Hematopoietic multipotent progenitor cell treated with erythropoietin and hydrocortisone succinate and interleukin-3 and kit ligand, for 15 days (in vitro differentiated cells): ENCODE measurements around the gene CPXM2.

Source experiments
- DNase-seq: peaks from one replicate; pipeline ENCODE4 v3.0.0-alpha.2; 2015; ENCODE audit warnings: low spot score

Gene CPXM2

DNA sequence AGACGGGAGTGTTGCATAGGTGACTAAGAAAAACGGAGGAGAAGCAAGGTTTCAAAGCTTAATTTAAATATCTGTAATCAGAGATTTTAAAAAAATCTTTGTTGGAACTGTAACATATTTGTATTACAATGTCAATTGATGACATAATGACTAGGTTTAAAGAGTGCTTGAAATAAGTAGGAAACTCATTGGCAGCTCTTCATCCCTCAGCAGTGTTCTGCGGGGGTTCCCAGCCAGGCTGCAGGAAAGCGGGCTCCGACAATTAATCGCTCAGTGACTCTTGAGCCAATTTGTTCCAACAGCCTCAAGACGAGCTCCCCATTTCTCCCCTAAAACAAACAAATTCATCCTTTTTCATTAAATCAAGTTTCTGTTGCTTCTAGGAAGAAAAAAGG, 22.6 kb downstream of the CPXM2 start:
- DNase-seq = no peak

DNA sequence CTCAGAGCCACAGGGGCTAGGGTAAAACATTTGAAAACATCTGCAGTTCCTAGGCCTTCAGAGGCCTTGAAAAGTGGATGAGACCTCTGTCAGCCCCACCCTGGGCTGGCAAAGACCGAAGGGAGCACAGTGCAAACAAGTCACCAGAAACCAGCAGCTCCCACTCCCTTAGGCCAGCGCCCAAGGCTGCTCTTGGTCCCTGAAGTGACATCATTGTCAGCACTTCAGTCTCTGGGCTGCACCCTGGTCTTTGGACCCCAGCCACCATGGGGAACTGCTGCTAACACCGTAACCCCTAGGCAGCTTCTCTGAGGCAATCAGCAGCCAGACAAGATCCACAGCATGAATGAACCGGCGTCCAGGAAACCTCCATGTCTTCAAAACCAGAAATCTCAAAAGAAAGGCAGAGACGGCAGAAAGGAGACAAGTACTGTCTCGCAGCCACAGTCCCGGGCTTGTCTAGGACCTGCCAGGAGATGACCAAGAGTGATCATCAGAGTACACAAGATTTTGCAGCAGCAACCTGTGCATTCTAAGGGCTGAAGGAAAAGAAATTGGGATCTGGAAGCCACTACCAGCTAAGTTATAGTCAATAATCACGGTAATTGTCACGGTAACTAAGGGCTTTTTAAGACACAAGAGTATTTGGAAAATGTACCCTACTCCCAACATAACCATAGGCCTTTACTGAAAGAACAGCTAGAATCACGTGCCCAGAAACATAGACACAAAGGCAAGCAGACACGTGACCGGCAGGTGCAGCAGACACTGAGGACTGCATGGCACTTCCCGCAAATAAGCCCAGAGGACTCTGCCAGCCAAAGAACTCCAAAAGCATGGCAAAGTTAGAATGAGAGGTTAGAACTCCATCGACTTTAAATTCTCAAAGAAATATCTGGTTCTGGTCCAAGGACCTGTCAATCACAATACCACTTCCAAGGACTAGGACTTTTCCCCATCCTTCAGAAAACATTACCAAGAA, 23.3 kb downstream of the CPXM2 start:
- DNase-seq = no peak

DNA sequence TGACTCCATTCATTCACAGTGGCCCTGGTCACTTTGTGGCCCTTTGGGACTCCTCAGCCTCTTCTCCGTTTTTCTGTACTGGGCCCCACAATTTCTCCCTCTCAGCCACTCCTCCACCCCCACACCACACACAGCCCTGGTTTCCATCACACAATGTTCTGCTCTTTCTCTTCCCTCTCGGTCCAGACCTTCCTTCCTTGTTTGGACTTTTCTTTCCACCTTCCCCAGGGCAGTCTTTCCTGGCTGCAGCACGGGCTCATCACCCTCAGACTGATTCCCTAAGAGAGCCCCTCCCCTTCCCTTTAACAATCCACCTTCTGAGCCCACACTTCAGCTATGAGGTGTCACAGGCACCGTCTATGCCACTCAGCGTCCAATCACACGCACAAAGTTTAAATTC, 25.7 kb downstream of the CPXM2 start:
- DNase-seq = no peak

DNA sequence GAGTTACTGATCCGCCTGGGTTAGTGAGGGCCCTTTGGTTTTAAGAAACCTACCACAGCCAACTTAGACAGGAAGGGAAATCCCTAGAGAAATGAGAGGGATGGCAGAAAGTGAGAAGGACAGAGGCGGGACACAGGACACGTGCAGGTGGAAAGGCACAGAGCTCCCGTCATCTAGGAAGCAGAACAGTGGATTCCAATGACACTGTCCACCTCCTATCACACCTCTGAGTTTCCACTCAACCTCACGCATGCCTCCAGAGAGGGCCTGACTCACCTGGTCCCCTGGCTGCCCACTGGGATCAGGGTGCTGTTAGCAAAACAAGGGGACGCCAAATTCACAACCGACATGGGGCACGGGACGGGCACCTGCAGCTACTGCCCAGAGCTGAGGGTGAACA, 26.3 kb downstream of the CPXM2 start:
- DNase-seq = no peak

DNA sequence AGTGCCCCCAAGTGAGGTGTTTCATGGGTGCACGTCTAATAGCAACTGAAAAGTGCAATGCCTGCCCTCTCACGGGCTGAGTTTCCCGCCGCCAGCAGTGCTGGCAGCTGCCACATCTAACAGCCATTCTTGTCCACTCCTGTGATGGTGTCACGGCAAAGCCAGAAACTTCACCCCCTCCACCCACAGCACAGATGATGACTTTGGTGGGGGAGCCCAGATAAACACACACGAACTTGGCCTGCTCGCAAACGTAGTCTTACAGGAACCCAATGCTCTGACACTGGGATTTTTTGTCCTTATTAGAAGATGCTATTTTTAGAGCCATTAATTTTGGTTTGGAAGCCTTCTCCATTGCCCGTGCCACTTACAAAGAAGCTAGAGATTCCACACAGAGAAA, 26.7 kb downstream of the CPXM2 start:
- no peak for DNase-seq

DNA sequence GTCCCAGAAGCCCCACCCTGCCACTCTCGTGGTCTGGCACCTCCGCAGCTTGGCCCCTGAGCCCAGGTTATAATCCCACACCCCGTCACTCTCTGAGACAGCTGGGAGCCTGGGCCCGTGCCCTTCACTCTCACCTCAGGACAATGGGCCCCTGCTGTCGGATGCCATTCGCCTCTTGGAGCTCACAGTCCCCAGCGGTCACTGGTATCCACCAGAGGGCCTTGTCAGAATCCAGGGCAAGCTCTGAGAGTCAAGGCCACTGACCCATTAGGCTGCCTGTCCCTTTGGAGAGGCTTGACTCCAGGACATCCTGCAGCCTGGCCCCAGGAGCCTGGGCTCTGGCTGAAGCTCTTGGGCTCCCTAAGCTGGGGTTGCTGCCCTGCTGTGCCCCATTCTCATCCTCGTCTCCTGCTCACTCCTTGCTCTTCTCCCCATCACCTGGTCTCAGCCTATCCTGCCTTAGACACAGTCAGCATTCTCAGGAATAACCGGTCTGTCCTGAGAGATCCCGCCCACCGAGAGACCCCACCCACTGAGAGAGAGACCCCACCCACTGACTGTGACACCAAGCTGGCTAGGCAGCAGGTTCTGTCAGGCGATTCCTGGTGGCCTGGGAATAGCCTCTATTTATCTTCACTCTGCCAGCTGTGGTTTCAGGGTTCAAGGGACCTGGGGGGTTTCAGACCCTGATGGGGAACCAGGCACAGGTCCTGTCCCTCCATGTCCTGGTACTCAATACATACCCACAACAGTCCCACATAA, 27.7 kb downstream of the CPXM2 start:
- DNase-seq = no peak

DNA sequence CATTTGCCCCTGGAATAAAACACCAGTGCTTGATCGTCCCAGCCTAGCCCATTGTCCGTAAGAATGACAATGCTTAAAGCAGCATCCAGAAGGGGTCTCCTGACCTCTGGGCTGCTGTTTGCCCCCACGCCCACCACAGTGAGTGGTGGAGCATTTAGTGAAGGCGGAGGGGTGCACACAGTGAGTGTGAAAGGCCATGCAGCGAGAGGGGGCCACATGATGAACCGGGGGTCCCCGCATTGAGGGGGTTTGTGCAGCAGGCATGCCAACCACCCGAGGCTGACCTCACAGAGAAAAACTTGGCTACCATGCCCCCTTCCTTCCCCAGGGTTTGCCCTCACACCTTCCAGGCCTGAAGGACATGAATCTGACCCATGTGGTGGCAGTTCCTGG, 28.4 kb downstream of the CPXM2 start:
- no peak for DNase-seq

DNA sequence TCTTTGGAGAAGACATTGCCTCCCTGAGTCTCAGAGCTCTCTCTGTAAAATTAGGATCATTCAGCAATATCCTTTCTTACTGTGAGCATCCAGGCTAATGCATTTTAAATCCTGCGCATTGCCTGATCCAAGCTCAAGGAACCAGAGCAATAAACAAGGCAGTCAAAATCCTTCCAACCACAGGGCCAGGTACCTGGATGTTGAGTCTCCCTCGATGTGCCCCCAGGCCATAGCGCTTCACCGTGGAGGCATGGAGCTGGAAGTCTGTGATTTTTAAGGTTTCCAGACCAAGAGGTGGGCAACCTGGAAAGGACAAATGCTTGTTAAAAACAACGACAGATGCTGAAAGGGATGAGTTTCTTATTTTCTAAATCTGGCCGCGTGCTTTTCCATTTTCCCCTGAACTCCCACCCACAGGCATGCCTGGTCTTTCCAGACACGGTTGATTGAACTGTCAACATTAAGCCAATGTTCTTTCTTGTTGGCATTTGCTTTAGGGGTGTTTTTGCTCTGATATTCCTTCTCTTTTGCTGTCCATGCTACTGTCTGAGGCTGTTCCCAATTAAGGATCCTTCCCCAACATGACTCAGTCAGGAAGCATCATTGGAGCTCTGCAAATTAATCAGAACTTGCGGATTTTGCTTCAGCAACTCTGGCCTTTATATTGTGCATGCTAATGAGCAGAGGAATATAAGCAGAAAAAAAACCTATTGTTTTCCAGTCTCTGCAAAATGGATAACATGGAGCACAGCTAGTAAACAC, 29.0 kb downstream of the CPXM2 start:
- no peak for DNase-seq

DNA sequence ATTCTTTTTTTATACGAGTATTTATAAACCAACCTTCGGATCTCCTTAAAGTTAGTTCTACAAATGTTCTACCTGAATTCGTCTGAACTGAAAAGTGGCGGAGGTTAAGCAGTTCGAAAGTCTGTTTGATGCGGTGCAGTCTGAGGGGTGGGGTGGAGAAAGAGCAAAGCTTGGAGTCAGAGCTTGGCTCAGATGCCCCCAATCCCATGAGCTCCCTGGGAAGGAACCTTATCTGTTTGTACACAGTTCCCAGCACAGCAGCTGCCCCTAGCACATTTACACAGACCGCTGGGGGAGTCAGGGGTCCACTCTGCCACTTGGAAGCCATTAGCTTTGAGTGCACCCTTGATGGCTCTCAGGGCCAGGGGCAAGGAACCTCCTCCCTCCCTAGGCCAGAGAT, 30.8 kb downstream of the CPXM2 start:
- no peak for DNase-seq

DNA sequence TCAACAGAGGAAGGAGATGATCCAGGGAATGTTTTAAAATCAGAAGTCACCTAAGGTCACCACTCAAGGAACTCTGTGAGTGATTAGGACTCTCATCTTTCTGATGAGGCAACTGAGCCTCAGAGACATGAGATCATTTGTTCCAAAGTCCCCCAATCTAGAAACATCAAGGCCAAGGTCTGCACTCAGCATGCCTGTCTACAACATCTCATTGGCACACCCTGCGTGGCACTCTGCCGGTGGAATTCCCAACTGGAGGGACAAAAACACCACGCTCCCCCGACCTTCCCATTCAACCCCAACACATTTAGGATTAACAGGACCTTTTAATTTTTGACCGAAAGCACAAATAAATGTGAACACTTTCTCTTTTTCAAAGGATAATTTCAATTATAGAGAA, 31.4 kb downstream of the CPXM2 start:
- no peak for DNase-seq

DNA sequence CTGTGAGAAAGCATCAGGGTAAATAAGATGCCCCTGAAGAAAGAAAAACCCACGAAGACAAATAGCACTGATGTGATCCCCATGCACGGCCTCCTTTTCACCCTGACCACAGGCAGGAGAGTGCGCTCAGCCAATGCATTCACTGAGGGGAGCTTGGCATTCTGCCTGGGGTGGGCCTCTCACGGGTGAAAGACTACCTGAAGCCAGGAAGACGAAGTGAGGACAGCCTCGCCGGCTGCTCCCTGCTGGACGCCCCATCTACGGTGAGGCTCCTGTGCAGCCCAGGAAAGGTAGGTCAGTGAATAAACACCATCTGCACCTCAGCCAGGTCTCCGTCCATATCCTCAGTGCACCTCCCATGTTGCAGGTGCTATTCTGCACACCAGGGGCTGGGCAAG, 32.0 kb downstream of the CPXM2 start:
- no peak for DNase-seq

DNA sequence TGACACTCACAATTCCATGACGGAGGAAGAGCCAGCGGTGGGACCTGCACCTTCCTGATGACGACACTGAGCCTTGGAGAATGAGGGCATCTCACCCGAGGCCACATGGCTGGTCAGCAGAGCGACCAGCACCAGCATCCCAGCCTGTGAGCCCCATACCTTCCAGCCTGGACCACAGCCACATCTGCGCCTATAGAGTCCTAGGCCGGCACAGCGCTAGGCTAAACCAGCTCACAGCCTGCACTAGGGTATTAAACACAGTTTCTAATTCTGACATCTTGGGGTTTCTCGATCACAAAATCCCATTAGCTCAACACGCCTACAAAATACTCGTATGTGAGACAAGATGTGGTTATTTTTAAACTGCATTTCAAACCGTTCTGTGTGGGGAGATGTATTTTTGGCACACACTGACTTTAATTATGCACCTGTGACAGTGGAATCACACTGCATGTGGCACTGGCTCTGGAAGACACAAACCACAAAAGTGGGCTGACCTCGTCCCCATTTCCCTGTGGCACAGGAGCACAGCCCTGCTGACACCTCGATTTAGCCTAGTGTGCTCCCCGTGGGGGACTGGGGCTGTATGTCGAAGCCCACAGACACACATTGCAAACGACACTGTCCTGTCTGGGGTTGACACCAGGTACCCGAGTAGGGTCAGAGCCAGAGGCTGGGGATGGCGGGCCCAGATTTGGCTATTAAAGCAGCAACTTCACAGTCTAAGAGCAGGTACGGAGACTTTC, 32.5 kb downstream of the CPXM2 start:
- DNase-seq = no peak

DNA sequence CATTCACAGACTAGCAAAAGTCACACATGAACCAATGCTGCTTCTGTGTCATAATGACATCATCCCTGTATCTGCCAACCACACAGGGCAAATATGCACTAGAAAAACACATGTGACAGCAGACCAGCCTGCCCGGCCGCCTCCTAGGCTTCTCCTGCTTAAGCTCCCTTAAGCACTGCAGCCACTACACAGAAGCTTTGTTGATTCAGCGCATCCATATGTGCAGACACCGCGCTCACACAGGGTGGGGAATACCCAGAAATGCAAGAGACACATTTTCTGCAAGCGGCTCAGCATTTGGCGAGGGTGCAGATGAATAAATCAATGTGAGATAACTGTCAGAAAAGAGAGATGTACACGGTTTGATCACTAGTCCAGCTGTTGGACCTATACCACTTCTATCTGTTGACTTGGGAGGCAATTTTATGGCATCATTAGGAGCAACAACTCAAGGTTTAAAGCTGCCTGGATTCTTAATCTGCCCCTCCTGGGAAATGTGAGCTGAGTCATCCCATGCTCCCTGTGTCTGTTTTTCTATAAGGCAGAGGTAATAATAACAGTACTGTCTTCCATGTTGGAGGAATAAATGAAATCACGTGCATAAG, 33.4 kb downstream of the CPXM2 start:
- DNase-seq = no peak

DNA sequence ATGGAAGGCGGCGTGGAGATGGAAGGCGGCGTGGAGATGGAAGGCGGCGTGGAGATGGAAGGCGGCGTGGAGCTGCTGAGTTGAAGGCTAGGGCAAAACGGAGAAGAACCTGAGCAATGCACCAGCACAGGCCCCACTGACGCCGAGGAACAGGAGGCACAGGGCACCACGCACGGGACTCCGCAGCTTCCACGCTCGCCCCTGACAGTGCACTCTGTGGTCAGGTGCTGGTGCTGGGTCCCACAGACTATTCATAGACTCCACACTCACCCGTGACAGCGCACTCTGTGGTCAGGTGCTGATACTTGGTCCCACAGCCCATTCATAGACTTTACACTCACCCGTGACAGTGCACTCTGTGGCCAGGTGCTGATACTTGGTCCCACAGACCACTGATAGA, 34.0 kb downstream of the CPXM2 start:
- no peak for DNase-seq

DNA sequence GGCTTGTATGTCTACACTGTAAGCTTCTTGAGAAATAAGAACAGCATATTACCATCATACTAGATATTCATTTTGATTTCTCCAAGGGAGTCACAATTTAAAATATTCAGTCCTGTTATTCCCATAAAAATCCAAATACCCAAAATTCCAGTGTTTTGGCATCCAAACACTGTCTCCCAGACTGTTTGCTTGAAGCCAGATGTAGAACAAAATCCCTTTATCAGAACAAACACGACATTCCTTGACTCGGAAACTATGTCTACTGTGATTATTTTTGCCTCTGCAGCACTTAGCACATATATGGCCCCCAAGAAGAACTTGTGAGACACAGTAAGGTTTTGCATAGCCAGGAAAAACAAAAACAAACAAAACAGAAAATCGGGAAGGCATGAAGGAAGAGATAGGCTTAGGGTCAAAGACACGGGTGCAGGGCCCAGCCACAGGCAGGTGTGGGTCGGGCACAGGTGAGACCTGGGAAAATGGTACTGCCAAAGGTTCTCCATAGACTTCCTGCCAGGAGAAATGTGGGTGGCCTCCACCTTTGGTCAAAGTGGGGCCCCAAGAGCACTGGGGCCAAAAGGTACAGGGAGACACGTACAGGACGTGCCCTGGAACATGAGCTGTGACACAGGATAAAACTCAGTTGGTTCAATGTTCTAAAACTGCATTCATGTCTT, 36.5 kb downstream of the CPXM2 start:
- DNase-seq = no peak

DNA sequence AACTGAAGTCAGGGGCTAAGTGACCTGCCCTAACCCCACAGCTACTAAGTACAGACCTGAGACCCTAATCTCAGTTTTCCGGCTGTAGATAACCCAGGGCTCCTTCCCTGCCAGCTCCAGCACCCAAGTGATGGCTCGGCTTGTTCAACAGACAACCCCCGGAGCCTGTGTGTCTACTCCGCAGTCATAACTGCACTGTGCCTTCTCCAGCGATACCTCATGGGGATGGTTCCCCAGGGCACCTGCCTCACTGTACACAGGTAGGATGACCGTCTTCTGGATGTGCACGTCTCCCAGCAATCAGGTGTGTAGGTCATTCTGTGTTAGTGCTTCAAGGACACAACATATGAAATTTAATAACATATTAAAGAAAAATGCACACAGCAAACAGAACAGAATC, 37.1 kb downstream of the CPXM2 start:
- no peak for DNase-seq

DNA sequence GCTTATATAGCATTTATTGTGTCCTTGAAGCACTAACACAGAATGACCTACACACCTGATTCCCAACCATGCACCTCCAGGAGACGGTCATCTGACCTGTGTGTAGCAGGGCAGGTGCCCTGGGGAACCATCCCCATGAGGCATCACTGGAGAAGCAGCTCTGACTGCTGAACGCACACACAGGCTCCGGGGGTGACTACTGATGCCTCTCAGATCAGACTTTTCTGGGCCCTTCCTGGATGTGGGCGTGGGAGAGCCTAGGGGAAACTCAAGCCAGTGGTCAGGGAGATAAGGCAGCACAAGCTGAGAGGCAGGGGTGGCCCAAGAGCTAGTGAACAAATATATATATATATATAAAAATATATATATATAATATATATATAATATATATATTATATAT, 37.6 kb downstream of the CPXM2 start:
- DNase-seq = no peak

DNA sequence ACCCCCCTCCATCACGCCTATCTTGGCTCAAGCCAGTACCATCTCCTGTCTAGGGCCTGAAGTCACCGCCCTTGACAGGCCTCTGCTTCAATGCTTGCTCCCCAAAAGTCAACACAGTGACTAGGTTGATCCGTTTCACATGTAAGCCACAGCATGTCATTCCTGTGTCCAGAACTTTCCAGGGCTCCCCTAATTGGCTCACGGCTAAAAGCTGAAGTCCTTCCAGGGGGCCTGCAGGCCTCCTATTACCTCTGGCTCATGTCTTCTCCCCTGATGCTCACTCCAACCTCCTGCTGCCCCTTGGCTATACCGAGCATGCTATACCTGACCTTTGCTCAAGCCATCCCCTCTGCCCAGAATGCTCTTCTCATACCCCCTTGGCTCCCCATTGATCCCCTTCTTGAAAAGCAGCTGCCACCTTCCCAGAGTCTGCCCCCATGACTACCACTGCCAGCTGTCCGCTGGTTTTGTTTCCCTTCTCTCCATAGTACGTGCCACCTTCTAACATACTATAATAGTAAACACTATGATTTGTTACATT, 39.1 kb downstream of the CPXM2 start:
- DNase-seq = no peak

DNA sequence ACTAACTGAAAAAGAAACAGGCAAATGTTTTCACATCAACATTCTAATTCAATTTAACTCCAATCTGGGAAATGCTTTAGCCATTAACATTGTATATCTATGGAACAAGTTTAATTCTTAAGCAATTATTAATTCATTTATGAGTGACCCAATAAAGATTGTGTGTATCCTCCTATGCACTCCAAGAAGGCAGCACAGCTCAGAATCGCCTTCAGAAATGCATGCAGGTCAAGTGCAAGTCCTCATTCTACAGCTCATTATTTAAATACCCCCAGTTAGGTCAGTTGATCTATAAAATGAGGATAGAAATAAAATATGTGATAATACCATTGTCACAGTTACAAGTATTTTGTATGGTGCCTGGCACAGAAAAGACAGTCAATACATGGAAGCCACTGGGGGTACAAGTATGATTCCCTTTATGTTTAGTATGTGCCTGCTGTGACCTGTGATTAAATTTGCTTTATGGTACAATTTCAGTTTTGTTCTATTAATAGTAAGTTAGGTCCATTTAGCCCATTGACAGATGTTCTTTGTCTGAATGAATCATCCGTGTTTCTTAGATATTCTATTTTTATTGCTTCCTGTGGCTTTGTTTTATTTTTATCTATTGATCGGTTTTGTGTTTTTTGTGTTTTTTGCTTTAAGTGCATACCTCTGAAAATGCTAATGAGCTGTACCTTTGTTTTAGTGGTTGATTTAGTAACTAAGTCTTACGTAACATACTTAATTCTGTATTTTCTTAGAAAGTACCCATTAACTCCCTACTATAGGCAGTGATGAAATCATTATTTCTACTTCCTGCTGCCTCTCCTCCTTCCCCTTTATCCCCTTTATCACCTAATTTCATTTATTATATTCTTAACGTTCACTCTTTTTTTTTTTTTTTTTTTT, 42.8 kb downstream of the CPXM2 start:
- no peak for DNase-seq
